HG02763 (cell line): Measurements from ENCODE around the gene KRT76.
"Not testable (repeated sequence)": the region's sequence is repeated elsewhere in the genome, so short reads cannot be mapped to it uniquely, and the experiment has no call there.

Source experiments
- ATAC-seq: cut with Tn5 transposase; IDR thresholded peaks from one replicate; pipeline ENCODE4 v1.9.1; 2021; ENCODE audit warnings: mild to moderate bottlenecking, moderate library complexity; ENCODE audit not compliant: unreplicated experiment

KRT76 gene

GRCh38 chr12:52798003-52798670, 21.0 kb upstream of the KRT76 start:
- no peak for ATAC-seq

- ATAC-seq = no peak
These were observed 20.4 kb upstream of the KRT76 start for GRCh38 chr12:52797529-52797894.

GRCh38 chr12:52796839-52797528, 19.8 kb upstream of the KRT76 start:
- ATAC-seq = no peak

- ATAC-seq = no peak
These were observed 19.3 kb upstream of the KRT76 start for GRCh38 chr12:52796429-52796794.

- ATAC-seq = no peak
These were observed 18.7 kb upstream of the KRT76 start, which contains the start of gene KRT3 for GRCh38 chr12:52795694-52796428. Gene KRT3, minus strand, starts transcription at chr12:52796117. Its CDS starts 75 bp downstream, at chr12:52796042.

- not testable (repeated sequence) for ATAC-seq
These were observed 18.2 kb upstream of the KRT76 start for GRCh38 chr12:52795332-52795674.

GRCh38 chr12:52794479-52795331, 17.6 kb upstream of the KRT76 start:
- ATAC-seq = no peak

- ATAC-seq = no peak
These were observed 15.3 kb upstream of the KRT76 start for GRCh38 chr12:52792185-52793029.

- no peak for ATAC-seq
These were observed 14.4 kb upstream of the KRT76 start for GRCh38 chr12:52791271-52792184.

- no peak for ATAC-seq
These were observed 13.5 kb upstream of the KRT76 start for GRCh38 chr12:52790427-52791270.

GRCh38 chr12:52789637-52790426, 12.7 kb upstream of the KRT76 start:
- ATAC-seq = no peak

- ATAC-seq = no peak
These were observed 11.9 kb upstream of the KRT76 start for GRCh38 chr12:52788876-52789636.

GRCh38 chr12:52788192-52788875, 11.2 kb upstream of the KRT76 start:
- no peak for ATAC-seq

GRCh38 chr12:52787324-52788191, 10.4 kb upstream of the KRT76 start:
- no peak for ATAC-seq

- ATAC-seq = no peak
These were observed 7.8 kb upstream of the KRT76 start for GRCh38 chr12:52784909-52785308.
